Head of caudate nucleus (tissue), 42 donors: Measurements from ENCODE around the gene ZMYM1.
"Not testable (repeated sequence)": the region's sequence is repeated elsewhere in the genome, so short reads cannot be mapped to it uniquely, and the experiment has no call there.

Experiments used
- DNase-seq, 42 donors: peaks; one replicate each; pipeline versions ENCODE4 v3.0.0 to v3.0.0-alpha.2; 2020 to 2021; ENCODE audit warnings: mixed read lengths in 7 of 42
- intact Hi-C: fragments of 100-400 bp; cut with DNase I; formaldehyde crosslinking; loops from one replicate; pipeline ENCODE4 v1.15.0; 2022

ZMYM1 gene

GRCh38 chr1:35143737-35144508 is 64.7 kb downstream of the ZMYM1 start:
- no peak for DNase-seq
- intact Hi-C loops, result no loop called here

GRCh38 chr1:35145892-35146549 is 66.8 kb downstream of the ZMYM1 start:
- intact Hi-C loops, result not testable (repeated sequence)
- DNase-seq, result peak in 1 of 42 donors; percentile 2

DNA sequence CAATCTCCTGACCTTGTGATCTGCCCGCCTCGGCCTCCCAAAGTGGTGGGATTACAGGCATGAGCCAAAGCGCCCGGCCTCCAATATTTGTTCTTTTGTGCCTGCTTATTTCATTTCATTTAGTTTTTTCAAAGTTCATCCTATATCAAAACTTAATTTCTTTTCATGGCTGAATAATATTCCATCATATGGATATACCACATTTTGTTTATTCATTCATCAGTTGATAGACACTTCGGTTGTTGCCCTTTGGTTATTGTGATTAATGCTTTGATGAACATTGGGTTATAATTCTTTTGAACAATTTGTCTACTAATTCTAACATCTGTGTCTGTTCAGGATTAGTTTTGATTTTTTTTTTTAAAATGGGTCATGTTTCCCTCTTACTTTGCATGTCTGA is 72.0 kb downstream of the ZMYM1 start:
- intact Hi-C loops, result no loop called here
- DNase-seq, result no peak

- intact Hi-C loops, result no loop called here
- no peak for DNase-seq
Observed at GRCh38 chr1:35164893-35165292, 85.7 kb downstream of the ZMYM1 start.
